GM12874 (cell line): ENCODE data around the gene ANO7.

Experiments
- TF ChIP-seq, protein P1 (sequence below): IDR thresholded peaks from 2 replicates; pipeline ENCODE4 v1.5.1; 2011; ENCODE audit warnings: low read depth, mild to moderate bottlenecking, control low read depth, low read length, moderate library complexity; ENCODE audit not compliant: insufficient read depth

The ANO7 gene

DNA sequence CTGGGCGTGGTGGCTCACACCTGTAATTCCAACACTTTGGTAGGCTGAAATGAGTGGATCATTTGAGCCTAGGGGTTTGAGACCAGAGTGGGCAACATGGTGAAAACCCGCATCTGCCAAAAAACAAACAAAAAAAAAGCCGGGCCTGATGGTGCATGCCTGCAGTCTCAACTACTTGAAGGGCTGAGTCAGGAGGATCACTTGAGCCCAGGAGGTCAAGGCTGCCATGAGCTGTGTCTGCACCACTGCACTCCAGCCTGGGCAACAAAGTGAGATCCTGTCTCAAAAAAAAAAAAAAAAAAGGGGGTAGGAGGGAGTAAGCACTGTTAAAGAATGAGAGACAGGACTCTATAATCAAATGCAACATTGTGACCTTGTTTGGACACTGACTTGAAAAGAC, 72.4 kb downstream of the ANO7 start:
- TF ChIP-seq, protein P1, sequence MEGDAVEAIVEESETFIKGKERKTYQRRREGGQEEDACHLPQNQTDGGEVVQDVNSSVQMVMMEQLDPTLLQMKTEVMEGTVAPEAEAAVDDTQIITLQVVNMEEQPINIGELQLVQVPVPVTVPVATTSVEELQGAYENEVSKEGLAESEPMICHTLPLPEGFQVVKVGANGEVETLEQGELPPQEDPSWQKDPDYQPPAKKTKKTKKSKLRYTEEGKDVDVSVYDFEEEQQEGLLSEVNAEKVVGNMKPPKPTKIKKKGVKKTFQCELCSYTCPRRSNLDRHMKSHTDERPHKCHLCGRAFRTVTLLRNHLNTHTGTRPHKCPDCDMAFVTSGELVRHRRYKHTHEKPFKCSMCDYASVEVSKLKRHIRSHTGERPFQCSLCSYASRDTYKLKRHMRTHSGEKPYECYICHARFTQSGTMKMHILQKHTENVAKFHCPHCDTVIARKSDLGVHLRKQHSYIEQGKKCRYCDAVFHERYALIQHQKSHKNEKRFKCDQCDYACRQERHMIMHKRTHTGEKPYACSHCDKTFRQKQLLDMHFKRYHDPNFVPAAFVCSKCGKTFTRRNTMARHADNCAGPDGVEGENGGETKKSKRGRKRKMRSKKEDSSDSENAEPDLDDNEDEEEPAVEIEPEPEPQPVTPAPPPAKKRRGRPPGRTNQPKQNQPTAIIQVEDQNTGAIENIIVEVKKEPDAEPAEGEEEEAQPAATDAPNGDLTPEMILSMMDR, result no peak

DNA sequence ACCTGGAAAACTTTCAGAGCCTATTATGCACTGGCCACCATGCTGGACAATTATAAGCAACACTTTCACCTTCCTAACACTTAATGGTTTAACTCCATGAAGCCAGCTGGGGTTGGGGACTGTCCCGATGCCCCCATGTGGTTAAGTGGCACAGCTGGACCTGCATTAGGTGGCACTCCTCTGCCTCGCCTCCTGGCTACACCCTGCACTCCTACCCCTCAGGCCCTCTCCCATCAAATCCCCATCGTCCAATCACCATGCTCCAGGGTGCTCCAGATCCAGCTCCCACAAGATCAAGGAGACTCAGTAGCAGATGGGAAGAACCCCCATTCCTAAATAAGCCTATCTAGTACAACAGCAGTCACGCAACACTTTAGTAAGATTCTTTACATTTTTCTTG, 73.2 kb downstream of the ANO7 start:
- TF ChIP-seq, protein P1, result no peak

DNA sequence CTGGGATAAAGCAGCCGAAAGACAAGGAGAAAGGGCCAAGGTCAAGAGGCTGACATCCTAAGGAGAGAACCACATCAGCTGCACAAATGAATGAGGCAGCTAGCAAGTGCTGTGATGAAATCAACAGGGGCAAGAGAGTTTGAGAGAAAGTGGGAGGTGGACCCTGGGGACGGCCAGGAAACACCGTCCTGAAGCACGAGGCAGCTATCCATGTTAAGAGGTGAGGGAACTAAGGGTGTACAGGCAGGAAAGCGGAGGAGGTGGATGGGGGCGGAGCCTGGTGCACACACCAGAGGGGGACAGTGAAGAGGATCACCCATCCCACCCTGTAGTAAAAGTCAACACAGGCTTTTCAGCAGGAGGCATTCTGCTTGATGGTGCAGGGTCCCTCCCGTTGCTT, 74.6 kb downstream of the ANO7 start:
- TF ChIP-seq, protein P1, result no peak

DNA sequence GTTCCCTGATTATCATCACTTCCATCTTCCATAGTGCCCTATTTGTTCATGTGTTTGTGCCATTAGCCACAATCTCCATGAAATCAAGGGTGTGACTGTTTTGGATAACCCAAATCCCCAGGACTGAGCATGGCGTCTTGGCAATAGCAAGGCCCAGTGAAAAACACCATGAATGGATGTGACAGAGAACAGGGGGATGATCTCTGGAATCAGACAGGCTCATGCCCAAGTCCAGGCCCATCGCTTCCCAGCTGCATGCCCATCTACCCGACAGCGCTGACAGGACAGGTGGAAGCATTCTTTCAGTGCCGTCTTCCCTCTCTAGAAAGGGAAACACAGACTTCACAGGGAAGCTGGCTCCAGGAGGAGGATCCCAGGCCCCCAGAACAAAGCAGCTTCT, 77.0 kb downstream of the ANO7 start:
- TF ChIP-seq, protein P1, result no peak

DNA sequence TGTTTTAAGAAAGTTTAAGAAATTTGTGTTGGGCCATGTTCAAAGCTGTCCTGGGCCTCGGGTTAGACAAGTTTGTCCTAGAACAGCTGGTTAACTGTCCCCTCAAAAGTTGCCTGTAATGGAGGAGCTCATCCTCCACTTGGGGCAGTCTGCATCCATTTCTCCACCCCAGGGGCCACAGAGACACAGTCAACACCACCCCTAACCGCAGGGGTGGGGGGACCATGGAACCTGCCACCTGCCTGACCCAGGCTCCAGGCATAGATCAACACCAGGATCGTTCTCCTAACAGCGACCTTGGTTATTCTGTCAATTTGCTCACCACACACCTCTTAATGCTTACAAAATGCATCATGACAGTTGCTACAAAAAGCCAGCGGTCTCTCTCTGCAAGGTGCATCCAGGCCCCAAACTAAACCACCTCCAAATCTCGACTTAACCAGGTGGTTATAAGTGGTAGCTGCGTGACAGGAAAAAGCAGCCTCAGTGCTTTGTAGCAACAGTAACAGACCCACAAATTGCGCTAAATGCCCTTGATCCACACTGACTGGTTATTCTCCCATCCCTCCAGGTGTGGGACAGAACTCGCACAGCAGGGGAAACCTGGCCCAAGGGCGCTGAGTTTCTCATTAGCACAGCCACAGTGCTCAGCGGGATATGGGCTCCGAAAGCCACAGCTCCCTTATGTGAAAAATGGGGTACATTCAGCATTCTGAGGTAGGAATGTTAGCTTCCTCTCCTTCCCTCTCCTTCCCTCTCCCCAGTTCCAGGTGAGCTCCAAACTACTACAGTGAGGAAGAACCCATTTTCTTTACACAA, 79.0 kb downstream of the ANO7 start:
- TF ChIP-seq, protein P1, result peak; percentile 18; the same call in 1 of the 2 replicates

DNA sequence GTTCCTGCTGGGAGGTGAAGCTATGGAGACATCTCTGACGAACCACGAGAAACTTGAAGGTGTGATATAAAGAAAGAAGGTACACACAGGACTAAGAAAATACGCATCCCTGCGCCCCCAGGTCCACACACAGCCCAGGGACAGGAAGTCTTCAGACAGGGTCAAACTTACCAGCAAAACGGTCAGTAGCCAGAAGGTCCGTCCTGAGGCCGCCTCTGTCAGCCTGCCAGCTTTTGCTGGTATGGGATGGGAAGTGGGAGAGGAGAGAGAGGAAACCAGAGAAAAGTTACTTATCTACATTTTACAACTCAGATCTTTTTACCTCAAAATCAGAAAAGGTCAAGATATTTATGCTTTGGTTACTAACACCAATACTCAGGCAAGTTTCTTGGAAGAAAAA, 79.8 kb downstream of the ANO7 start:
- TF ChIP-seq, protein P1, result no peak

DNA sequence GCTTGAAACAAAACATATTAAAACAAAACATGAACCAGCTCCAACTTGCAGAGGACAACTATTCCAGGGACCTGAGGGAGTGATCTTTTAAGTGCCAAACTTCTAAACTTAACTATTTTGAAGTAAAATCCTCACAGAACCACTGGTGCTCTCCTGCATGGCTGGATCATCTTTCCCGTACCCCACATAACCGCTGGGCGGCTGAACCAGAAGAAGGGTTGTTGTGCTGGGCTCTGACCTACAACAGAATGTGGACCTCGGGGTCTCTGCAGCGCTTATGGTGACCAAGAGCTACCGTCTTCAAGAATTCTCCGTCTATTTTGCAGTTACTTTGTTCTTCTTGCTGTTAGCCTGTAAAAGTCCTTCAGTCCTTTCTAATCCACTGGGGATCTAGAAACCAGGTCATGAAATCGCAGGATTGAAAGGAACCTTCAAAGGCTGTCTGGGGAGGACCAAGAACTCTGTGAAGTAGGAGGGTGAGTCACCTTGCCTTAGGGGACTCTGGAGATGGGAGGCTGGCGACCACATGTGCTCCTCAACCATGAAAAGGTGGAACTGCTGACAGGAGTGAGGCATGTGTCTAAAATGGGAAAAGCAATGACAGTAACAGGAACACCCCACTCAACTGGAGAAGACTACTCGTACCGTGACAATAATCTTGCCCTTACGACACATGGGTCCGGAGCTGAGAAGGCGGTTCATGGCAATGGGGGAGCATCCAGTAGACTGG, 80.4 kb downstream of the ANO7 start:
- TF ChIP-seq, protein P1, result no peak
